Vagina (tissue), 2 donors: ENCODE data around the gene CEBPE. TPM values are rescaled to one million over a fixed set of nuclear protein-coding genes. Genes with fewer than 3 reads are reported as not detected.

Experiments
- DNase-seq, 2 donors: peaks; one replicate each; pipeline ENCODE4 v3.0.0-alpha.2; 2017; ENCODE audit errors: extremely low spot score in 2 of 2
- H3K27ac ChIP-seq: fragments of 200-600 bp; sonication (generic); one replicate; pipeline ENCODE4 v1.5.1; 2019
- H3K27me3 ChIP-seq: fragments of 200-600 bp; sonication (generic); one replicate; pipeline ENCODE4 v1.5.1; 2019
- H3K36me3 ChIP-seq, 2 donors: fragments of 200-600 bp; sonication (generic); one replicate each; pipeline ENCODE4 v1.5.1; 2017 to 2019
- H3K4me1 ChIP-seq: fragments of 200-600 bp; sonication (generic); one replicate; pipeline ENCODE4 v1.5.1; 2019
- H3K4me3 ChIP-seq, 2 donors: fragments of 200-600 bp; sonication (generic); 1 replicate in 1 of 2; 2 replicates in 1 of 2; pipeline ENCODE4 v1.5.1; 2016 to 2019
- H3K9me3 ChIP-seq: fragments of 200-600 bp; sonication (generic); one replicate; pipeline ENCODE4 v1.5.1; 2019
- POLR2A ChIP-seq, 2 donors: fragments of 450-650 bp; IDR thresholded peaks; one replicate each; pipeline ENCODE4 v1.6.1; 2017; ENCODE audit warnings: antibody characterized with exemption in 2 of 2, mild to moderate bottlenecking in 2 of 2, moderate library complexity in 2 of 2
- POLR2AphosphoS5 ChIP-seq, 2 donors: sonication (generic); formaldehyde crosslinking; IDR thresholded peaks; one replicate each; pipeline ENCODE4 v1.9.0; 2017; ENCODE audit warnings: antibody characterized with exemption in 2 of 2, mild to moderate bottlenecking in 2 of 2, low read depth in 1 of 2; ENCODE audit not compliant: insufficient read depth in 1 of 2
- intact Hi-C: fragments of 100-400 bp; cut with DNase I; formaldehyde crosslinking; loops from one replicate; pipeline ENCODE4 v1.15.1; 2023
- total RNA-seq: library from RNA; depleted of rRNA; stranded (reverse); fragments of >200 nt; gene quantifications from one replicate; pipeline ENCODE4 v1.2.3, GENCODE V29; 2016
- TF ChIP-seq, protein P1 (sequence below), 3 experiments: fragments of 450-650 bp in 2 of 3; fragments of 200-600 bp in 1 of 3; sonication (generic) in 1 of 3; IDR thresholded peaks; one replicate each; pipeline ENCODE4 v1.5.1; 2017 to 2019; ENCODE audit warnings: antibody characterized with exemption in 3 of 3, mild to moderate bottlenecking in 2 of 3, moderate library complexity in 2 of 3

CEBPE gene
- total RNA-seq, 1 donor from 2014 or later, result not detected

GRCh38 chr14:23163830-23164229 is 44.8 kb upstream of the CEBPE start:
- DNase-seq, result no peak
- no peaks in the 10 kb centered on the region for H3K9me3 ChIP-seq
- peaks cover 32% of the 10 kb centered on the region for H3K4me1 ChIP-seq
- no peak overlapping the region for H3K4me3 ChIP-seq
- no peak for TF ChIP-seq POLR2A (IDR thresholded peaks at IDR 0.05)
- TF ChIP-seq, protein P1, sequence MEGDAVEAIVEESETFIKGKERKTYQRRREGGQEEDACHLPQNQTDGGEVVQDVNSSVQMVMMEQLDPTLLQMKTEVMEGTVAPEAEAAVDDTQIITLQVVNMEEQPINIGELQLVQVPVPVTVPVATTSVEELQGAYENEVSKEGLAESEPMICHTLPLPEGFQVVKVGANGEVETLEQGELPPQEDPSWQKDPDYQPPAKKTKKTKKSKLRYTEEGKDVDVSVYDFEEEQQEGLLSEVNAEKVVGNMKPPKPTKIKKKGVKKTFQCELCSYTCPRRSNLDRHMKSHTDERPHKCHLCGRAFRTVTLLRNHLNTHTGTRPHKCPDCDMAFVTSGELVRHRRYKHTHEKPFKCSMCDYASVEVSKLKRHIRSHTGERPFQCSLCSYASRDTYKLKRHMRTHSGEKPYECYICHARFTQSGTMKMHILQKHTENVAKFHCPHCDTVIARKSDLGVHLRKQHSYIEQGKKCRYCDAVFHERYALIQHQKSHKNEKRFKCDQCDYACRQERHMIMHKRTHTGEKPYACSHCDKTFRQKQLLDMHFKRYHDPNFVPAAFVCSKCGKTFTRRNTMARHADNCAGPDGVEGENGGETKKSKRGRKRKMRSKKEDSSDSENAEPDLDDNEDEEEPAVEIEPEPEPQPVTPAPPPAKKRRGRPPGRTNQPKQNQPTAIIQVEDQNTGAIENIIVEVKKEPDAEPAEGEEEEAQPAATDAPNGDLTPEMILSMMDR (IDR thresholded peaks at IDR 0.05), result no peak
- TF ChIP-seq POLR2AphosphoS5 (IDR thresholded peaks at IDR 0.05; ENCODE audit: insufficient read depth in 1 of 2, low read depth in 1 of 2), result no peak
- no peaks in the 10 kb centered on the region for H3K27me3 ChIP-seq
- H3K27ac ChIP-seq, result no peak overlapping the region
- peaks cover 0 to 8% of the 10 kb centered on the region in 2 donors for H3K36me3 ChIP-seq
- intact Hi-C loops, result no loop called here

- H3K4me1 ChIP-seq, result peaks cover 26% of the 10 kb centered on the region
- no peak overlapping the region for H3K4me3 ChIP-seq
- no peak overlapping the region for H3K27ac ChIP-seq
- no peaks in the 10 kb centered on the region for H3K27me3 ChIP-seq
- TF ChIP-seq POLR2A (IDR thresholded peaks at IDR 0.05), result no peak
- TF ChIP-seq POLR2AphosphoS5 (IDR thresholded peaks at IDR 0.05; ENCODE audit: insufficient read depth in 1 of 2, low read depth in 1 of 2), result no peak
- TF ChIP-seq, protein P1 (IDR thresholded peaks at IDR 0.05), result no peak
- H3K9me3 ChIP-seq, result no peaks in the 10 kb centered on the region
- peaks cover 0 to 8% of the 10 kb centered on the region in 2 donors for H3K36me3 ChIP-seq
- DNase-seq, result no peak
- intact Hi-C loops, result no loop called here
Measured at GRCh38 chr14:23162800-23163199, 43.7 kb upstream of the CEBPE start.

DNA sequence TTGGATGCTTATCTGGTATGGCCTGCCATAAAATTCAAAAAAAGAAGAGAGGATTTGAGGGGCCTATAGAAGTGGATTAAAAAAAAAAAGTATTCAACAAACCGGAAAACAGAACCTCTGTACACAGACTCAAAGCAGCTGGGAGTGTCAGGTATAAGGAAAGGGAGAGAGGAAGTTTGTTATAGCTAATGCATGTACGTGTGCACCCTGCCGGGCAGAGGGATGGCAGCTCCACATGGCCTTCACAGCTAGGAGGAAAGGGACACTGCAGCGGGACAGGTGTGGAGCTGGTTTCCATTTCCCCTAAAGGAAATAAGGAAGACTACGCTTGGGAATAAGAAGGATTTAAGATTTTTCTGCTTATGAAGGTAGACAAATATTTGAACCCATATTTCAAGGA is 43.0 kb upstream of the CEBPE start:
- TF ChIP-seq, protein P1 (IDR thresholded peaks at IDR 0.05), result no peak
- TF ChIP-seq POLR2AphosphoS5 (IDR thresholded peaks at IDR 0.05; ENCODE audit: insufficient read depth in 1 of 2, low read depth in 1 of 2), result no peak
- TF ChIP-seq POLR2A (IDR thresholded peaks at IDR 0.05), result no peak
- Histone ChIP-seq H3K9me3 (no peaks in the 10 kb centered on the region), H3K27me3 (no peaks in the 10 kb centered on the region), H3K4me1 (peaks cover 18% of the 10 kb centered on the region), H3K27ac (no peak overlapping the region), H3K36me3 (peaks cover 0 to 8% of the 10 kb centered on the region in 2 donors), H3K4me3 (no peak overlapping the region)
- intact Hi-C loops, result no loop called here
- no peak for DNase-seq

DNA sequence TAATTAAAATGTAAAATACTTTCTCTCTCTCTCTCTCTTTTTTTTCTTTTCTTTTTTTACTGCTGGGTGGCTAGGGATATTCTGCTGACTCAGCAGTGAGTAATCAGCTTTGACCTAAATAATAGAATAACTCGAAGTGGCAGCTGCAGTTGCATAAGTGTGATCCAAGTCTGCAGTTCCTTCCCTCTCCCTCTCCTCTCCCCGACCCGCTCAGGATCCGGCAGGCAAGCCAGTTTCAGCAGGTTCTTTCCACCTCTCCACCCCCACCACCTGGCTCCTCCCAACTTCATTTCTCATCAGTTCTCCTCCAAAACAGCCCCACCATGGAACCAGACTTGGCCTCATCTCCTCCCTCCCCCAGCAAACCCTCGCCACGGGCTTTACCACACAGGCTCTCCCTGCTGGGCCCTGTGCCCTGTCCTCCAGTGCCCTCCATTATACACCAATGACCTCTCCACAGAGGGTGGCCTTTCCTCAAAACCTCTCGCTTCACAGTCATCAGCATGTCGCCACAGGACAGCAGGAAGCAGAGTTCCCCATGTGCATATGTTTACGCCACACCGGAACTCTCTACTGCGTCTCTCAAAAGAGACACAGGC is 42.0 kb upstream of the CEBPE start:
- Histone ChIP-seq H3K27ac (peak overlapping the region; percentile 61), H3K4me1 (peaks cover 18% of the 10 kb centered on the region), H3K36me3 (peaks cover 0 to 6% of the 10 kb centered on the region in 2 donors), H3K4me3 (no peak overlapping the region), H3K27me3 (no peaks in the 10 kb centered on the region), H3K9me3 (no peaks in the 10 kb centered on the region)
- intact Hi-C loops, result no loop called here
- TF ChIP-seq POLR2AphosphoS5 (IDR thresholded peaks at IDR 0.05; ENCODE audit: insufficient read depth in 1 of 2, low read depth in 1 of 2), result peak in 1 of 2 donors; percentile 54
- TF ChIP-seq POLR2A (IDR thresholded peaks at IDR 0.05), result no peak
- TF ChIP-seq, protein P1 (IDR thresholded peaks at IDR 0.05), result no peak
- DNase-seq, result no peak

- no peak for DNase-seq
- no peaks in the 10 kb centered on the region for H3K36me3 ChIP-seq
- H3K9me3 ChIP-seq, result no peaks in the 10 kb centered on the region
- H3K4me3 ChIP-seq, result no peak overlapping the region
- intact Hi-C loops, result no loop called here
- H3K27ac ChIP-seq, result no peak overlapping the region
- TF ChIP-seq, protein P1 (IDR thresholded peaks at IDR 0.05), result no peak
- TF ChIP-seq POLR2A (IDR thresholded peaks at IDR 0.05) (no peak), POLR2AphosphoS5 (IDR thresholded peaks at IDR 0.05; ENCODE audit: insufficient read depth in 1 of 2, low read depth in 1 of 2) (no peak)
- H3K27me3 ChIP-seq, result no peaks in the 10 kb centered on the region
- peaks cover 33% of the 10 kb centered on the region for H3K4me1 ChIP-seq
Measured at GRCh38 chr14:23159532-23159931, 40.5 kb upstream of the CEBPE start.
